Activated CD4-positive, alpha-beta T cell treated with anti-CD3 and anti-CD28 coated beads, Interleukin-2, amount 50 U/mL, for 1 hour (primary cell): Measurements from ENCODE around the gene SCN1B.
"Not testable (repeated sequence)": the region's sequence is repeated elsewhere in the genome, so short reads cannot be mapped to it uniquely, and the experiment has no call there.

Experiments
- DNase-seq: peaks from one replicate; pipeline ENCODE4 v3.0.0-alpha.2; 2020

The SCN1B gene

DNA sequence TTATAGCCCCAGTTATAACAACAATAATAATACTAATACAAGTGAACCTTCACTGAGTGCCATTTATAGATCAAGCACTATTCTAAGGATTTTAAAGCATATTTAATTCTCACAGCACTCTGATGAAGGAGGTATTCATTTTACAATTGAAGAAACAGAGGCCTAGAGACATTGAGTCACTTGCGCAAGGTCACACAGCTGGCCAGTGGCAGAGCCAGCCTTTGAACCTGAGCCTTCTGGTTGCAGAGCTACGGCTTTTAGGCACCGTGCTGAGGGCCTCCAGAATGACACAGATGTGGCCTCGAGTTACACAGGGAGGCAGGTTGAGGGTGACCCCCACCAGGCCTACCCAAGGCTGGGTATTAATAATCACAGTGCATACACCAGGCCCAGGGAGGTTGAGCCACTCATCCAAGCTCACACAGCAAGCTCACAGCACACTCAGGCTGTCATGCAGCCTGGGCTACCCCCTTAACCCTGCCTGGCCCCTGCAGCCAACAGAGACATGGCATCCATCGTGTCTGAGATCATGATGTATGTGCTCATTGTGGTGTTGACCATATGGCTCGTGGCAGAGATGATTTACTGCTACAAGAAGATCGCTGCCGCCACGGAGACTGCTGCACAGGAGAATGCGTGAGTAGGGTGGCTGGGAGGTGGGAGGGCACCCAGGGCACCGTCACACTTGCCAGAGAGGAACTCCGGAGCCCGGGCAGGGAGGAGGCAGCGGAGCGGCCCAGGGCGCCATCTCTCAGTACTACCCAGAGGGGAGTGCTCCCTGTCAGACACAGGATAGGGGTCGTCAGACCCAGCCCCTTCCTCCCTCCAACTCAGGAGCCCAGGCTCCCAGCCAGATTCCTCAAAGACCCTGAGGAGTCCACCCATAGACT, 8.6 kb downstream of the SCN1B start:
- no peak for DNase-seq

- DNase-seq = no peak
Measured at GRCh38 chr19:35039881-35040825, 9.9 kb downstream of the SCN1B start.

- peak; percentile 29 for DNase-seq
Measured at GRCh38 chr19:35040826-35041547, 10.7 kb downstream of the SCN1B start.

GRCh38 chr19:35041548-35042055, 11.3 kb downstream of the SCN1B start, which contains the start of gene HPN:
Gene HPN (plus strand): TSS chr19:35041721. CDS start chr19:35042507, 786 bp downstream.
- DNase-seq = no peak

DNA sequence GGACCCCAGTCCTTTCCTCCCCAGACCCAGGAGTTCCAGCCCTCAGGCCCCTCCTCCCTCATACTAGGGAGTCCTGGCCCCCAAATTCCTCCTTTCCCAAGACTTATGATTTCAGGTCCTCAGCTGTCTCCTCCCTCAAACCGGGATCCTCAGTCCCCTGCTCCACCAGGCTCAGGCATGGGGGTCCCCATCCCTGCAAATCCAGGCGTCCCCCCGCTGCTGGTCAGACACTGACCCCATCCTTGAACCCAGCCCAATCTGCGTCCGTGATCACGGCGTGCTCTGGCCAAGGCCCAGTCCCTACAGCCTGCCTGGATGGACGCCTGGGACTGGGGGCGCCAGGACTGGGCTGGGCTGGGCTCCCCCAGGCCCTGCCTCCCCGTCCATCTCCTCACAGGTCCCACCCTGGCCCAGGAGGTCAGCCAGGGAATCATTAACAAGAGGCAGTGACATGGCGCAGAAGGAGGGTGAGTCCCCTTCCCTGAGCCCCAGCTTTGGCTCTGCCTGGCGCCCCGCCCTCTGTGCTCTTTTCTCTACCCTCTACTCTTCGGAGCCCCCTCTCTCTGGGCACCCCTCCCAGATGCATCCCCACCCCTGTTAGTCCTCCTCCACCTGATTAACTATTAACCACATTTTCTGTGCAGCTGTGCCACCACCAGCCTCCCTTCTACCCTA, 11.9 kb downstream of the SCN1B start:
- DNase-seq = no peak

GRCh38 chr19:35042954-35043604, 12.8 kb downstream of the SCN1B start:
- DNase-seq = no peak

DNA sequence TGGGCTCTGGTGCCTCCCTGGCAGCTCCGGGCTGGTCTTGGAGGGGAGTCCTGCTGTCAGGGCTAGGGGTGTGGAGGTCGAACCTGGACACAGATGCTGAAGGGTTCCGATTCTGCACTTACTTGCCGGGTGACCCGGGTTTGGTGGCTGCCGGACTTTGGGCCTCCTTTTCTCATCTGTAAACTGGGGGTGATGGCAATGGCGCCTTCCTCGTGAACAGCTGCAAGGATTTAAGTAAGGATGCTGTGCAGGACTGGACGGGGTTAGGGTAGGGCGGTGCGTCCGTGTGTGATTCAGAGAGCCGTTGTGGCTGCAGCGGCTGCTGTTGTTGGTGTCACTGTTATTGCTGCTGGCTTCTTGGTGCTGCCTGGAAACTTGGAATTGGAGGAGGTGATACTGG, 13.6 kb downstream of the SCN1B start:
- no peak for DNase-seq

DNA sequence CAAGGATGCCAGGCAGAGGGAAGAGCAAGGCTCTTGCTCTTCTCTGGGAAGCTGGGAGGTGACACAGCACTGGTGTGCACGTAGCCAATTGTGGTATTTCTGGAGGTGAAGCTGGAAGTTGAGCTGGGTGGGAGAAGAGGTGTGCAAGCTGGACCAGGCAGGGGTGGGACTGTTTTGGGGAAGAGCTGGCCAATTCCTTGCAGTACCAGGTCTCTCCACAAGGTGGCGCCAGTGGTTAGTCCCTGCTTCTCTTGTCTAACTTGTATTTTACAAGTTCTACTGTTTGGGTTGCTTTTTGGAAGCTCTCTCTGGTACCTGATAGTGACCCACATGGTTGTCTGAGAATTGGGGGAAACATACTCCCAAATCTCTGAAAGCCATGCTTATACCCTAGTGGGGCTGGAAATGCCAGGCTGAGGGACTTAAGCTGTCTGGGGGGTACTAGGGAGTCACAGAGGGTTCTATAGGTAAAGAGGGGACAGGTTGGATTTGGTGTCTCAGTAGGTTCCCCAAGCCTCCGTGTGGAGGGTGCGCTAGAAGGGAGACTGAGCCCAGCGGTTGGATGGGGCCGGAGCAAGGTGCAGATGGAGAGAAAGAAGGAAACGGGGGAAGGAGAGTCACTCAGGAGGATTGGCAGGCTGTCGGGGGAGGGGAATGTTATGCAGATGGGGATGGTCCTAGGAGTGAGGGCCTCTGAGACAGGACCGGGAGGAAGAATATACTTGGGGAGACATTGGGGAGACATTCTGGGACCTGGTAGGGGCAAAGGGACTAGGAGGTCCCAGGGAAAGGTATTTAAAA, 14.2 kb downstream of the SCN1B start:
- peak; percentile 66 for DNase-seq

DNA sequence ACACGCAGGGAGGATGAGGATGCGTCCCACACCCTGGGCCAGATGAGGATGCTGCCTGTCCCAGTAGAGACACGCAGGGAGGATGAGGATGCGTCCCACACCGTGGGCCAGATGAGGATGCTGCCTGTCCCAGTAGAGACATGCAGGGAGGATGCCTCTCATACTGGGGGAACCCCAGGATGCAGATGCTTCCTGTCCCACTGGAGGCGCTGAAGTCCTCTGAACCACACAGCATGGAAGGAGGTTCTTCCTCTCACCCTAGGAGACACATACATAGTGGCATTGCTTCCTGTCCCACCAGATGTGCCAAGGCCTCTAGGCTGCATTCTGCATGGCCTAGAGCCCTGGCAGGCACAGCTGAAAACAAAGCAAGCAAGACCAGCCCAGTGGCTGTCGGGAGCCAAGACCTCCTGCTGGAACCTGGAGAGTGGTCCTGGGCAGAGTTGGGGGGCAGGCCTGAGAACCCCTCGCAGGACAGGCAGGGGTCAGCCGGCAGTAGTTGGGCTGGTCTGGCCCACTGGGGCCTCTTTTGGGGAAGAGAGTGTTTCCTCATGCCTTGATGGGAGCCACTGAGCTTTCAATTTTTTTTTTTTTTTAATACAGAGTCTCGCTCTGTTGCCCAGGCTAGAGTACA, 15.5 kb downstream of the SCN1B start:
- DNase-seq = peak; percentile 25

DNA sequence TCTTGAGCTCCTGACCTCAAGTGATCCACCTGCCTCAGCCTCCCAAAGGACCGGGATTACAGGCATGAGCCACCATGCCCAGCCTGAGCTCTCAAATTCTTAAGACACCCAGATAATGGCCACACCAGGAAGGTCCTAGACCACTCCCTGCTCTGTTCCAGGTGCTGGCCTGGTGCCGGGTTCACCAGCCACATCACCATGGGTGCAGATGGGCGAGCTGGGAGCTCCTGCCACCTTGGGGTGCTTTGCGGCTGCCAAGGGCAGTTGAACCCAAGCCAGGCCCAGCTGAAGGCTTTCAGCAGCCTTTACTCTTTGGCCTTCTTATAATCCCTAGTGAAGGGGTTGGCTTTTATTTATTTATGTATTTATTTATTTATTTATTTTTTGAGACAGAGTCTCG, 16.2 kb downstream of the SCN1B start:
- no peak for DNase-seq

- DNase-seq = no peak
Measured at GRCh38 chr19:35048911-35049411, 18.7 kb downstream of the SCN1B start.

DNA sequence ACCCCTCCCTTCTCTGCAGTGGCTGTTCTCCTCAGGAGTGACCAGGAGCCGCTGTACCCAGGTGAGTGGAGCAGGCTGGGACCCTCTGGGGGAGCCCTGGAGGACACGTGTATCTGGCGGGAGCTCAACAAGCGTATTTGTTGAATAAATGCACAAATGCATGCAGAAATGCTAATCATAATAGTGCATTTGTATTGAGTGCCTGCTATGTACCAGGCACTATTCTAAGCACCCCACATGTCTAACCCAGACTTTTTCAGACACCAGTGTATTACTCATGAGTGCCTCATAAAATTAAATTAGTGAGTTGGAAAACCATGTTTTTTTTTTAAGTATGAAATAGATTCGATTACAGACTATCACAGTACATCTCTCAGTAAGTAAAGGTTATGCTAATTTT, 19.2 kb downstream of the SCN1B start:
- no peak for DNase-seq

DNA sequence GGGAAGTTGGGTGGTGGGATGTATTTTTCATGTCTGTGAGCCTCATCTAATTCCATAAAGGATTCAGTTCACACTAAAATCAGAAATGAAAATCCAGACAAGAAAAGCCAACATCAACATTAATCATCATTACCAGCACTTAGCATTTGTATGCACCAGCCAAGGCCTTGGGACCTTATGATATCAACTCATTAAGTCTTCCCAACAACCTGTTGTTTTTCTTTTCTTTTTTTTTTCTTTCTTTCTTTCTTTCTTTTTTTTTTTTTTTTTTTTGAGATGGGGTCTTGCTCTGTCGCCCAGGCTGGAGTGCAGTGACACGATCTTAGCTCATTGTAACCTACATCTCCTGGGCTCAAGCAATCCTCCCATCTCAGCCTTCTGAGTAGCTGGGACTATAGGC, 20.4 kb downstream of the SCN1B start:
- not testable (repeated sequence) for DNase-seq

GRCh38 chr19:35051268-35051667, 21.0 kb downstream of the SCN1B start:
- not testable (repeated sequence) for DNase-seq

- DNase-seq = no peak
Measured at GRCh38 chr19:35051796-35052195, 21.5 kb downstream of the SCN1B start.

- DNase-seq = no peak
Measured at GRCh38 chr19:35052599-35053190, 22.4 kb downstream of the SCN1B start.

GRCh38 chr19:35053667-35054293, 23.5 kb downstream of the SCN1B start:
- DNase-seq = no peak

GRCh38 chr19:35054626-35055025, 24.4 kb downstream of the SCN1B start:
- no peak for DNase-seq

DNA sequence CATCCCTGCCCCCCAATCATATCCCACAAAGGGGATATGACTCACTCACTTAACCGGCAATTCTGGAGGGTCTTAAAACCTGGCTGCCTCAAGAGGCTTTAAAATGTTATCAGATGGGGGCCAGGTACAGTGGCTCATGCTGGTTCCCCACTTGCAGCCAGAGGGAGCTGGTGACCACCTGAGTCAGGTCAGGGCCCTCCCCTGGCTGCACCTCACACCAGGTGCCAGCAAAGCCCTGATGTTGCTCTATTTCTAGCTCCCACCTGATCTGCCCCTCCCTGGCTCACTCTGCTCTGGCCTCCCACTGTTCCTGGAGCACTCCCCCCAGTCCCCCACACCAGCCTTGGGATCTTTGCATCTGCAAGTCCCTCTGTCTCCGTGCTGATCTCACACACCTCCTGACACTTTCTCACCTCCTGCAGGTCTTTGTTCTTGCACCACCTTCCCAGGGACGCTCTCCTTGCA, 25.5 kb downstream of the SCN1B start:
- no peak for DNase-seq
